ENCODE data around the gene CACNA2D4.

CACNA2D4 gene

DNA sequence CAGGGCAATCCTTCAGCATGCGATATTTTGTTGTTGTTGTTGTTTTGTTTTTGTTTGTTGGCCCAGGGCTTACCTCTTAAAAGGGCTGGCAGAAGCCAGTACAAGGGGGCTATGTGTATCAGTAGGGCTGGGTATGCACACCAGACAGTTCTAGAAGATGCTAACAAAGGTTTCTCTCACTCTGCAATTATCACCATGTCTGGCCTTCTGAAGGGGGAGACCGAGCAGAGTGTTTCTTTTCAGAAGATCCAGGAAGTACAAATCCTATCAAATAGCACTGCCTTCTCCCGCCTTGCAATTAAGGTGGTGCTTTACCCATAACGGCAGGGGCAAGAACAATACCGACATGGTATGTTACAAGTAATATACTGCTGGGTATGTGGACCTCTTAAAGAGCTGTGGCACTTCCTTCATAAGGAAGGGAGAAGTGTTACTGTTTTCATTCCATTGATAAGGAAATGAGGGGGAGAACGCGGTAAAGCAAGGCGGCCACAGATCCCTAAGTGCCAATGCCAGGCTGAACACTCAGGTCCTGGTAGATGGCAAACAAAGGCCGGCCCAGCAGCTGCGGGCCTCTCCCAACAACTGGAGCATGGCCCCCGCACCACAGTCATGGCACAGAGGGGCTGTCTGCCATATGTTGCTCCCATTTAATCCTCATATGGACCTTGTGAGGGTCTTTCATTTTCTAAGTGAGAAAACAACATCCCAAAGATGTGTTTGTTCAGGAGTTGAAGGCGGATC lies 19.2 kb upstream of the CACNA2D4 start:
- TF ChIP-seq, protein P1, sequence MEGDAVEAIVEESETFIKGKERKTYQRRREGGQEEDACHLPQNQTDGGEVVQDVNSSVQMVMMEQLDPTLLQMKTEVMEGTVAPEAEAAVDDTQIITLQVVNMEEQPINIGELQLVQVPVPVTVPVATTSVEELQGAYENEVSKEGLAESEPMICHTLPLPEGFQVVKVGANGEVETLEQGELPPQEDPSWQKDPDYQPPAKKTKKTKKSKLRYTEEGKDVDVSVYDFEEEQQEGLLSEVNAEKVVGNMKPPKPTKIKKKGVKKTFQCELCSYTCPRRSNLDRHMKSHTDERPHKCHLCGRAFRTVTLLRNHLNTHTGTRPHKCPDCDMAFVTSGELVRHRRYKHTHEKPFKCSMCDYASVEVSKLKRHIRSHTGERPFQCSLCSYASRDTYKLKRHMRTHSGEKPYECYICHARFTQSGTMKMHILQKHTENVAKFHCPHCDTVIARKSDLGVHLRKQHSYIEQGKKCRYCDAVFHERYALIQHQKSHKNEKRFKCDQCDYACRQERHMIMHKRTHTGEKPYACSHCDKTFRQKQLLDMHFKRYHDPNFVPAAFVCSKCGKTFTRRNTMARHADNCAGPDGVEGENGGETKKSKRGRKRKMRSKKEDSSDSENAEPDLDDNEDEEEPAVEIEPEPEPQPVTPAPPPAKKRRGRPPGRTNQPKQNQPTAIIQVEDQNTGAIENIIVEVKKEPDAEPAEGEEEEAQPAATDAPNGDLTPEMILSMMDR (IDR thresholded peaks at IDR 0.05; ENCODE audit: low read depth, low read length): no peak
- no peak for DNase-seq (ENCODE audit: low read depth, low spot score)
- in situ Hi-C loops (cut with HindIII; ENCODE audit: low sequenced_read_pairs): no loop called here
- H3K4me3 ChIP-seq (ENCODE audit: low read depth, low read length): no peak overlapping the region

DNA sequence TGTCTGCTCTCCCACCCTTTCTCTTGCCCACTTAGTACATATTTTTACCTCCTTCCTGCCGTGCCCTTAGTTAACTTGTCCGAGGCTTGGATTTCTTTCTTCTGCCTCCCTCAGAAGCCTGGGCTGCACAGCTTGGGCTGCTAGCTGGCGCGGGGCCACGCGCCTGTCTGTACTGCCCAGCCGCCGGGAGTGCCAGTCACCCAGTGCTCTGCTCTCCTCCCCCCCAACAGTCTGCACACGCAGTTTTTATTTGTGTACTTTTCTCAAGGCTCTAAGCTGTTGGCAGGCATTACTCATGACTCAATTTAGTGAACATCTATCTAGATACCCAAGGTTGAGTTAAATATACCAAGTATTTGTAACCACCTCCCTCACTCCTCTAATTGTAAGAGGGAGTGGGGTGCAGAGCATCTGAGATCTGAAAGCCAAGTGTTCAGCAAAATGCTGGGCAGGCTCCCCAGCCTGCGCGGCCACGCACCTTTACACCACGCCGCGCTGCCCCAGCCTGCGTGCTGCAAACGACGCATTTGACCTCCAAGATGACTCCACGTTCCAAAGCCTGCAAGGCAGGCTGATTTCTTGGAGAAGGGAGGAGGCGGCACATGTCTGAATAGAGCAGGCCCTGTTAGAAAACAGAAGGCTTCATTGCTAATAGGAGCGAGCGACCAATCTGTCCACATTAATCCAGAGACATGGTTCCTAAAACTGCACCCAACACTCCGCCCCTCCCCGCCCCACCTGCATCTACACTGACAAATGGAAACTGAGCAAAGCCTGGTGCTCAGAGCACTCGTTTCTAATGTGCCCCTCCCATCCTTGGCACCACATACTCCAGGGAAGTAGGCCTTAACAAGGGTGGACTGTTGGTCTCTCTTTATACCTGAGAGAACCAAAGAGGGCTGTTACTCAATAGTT lies 18.2 kb upstream of the CACNA2D4 start:
- peak; percentile 76 for DNase-seq (ENCODE audit: low read depth, low spot score)
- in situ Hi-C loops (cut with HindIII; ENCODE audit: low sequenced_read_pairs): no loop called here
- H3K4me3 ChIP-seq (ENCODE audit: low read depth, low read length): no peak overlapping the region
- TF ChIP-seq, protein P1 (IDR thresholded peaks at IDR 0.05; ENCODE audit: low read depth, low read length): no peak

DNA sequence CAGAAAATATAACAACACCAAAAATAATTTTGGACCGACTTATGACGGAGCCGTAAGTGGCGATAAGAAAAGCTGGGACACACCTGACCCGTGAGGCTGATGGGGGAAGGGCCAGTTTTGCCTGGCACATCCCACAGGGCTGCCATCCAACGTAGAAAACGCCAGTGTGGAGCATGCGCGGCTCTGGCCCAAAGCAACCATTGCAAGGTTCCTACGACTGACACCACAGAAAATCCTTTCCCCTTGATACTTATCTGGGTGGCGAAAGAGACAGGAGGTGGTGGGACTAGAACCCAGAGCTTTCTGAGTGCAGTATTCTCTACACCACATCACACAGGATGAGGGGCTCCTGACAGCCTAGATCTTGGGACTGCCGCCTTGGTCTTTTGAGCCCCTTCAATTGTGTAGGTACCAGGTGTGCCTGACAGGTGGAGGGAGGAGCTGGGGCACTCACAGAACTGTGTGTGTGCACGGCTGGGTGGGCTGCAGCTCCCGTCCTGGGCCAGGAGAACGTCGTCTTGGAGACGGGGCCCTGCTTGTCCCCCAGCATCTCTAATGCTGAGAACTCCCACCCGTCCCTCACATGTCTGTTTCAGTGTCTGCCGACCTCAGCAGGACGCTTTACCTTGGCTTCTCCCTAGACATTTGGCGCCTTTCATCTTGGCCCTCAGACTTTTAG lies 17.4 kb upstream of the CACNA2D4 start:
- H3K4me3 ChIP-seq (ENCODE audit: low read depth, low read length): no peak overlapping the region
- in situ Hi-C loops (cut with HindIII; ENCODE audit: low sequenced_read_pairs): no loop called here
- TF ChIP-seq, protein P1 (IDR thresholded peaks at IDR 0.05; ENCODE audit: low read depth, low read length): no peak
- no peak for DNase-seq (ENCODE audit: low read depth, low spot score)

DNA sequence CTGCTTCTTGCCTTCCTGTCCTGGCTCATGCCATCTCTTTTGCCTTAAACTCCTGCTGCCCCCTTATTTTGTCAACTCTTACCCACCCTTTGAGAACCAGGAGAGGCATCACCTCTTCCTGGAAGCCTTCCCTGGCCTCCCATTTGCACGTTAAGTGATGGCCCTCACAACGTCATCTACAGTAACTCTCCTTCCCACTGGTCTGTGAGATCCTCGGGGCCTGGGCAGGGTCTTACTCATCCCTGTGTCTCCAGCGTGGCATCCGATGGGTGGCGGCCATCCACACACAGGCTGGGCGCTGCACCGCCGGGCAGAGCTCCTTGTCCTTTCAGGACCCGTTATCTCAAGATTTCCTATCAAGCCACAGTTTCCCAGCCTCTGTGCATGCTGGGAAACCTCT lies 16.8 kb upstream of the CACNA2D4 start:
- in situ Hi-C loops (cut with HindIII; ENCODE audit: low sequenced_read_pairs): no loop called here
- H3K4me3 ChIP-seq (ENCODE audit: low read depth, low read length): no peak overlapping the region
- TF ChIP-seq, protein P1 (IDR thresholded peaks at IDR 0.05; ENCODE audit: low read depth, low read length): no peak
- no peak for DNase-seq (ENCODE audit: low read depth, low spot score)

DNA sequence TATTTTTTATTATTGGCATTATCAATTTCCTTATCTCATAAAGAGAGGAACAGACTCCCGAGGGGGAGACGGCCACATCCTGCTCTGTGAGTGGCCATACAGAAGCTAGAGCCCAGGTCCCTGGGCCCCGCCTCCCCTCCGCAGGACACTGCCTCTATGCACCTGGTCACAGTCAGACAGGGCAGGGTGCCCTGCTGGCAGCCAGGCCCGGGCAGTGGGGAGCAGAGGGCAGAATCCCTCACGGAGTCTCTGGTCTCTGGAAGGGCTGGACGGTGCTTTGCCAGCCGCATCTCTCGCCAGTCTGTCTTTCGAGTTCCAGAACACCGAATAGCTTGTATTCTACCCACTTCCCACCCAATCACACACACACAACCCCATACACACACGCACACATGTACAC lies 16.4 kb upstream of the CACNA2D4 start:
- no peak overlapping the region for H3K4me3 ChIP-seq (ENCODE audit: low read depth, low read length)
- DNase-seq (ENCODE audit: low read depth, low spot score): no peak
- TF ChIP-seq, protein P1 (IDR thresholded peaks at IDR 0.05; ENCODE audit: low read depth, low read length): no peak
- in situ Hi-C loops (cut with HindIII; ENCODE audit: low sequenced_read_pairs): no loop called here

DNA sequence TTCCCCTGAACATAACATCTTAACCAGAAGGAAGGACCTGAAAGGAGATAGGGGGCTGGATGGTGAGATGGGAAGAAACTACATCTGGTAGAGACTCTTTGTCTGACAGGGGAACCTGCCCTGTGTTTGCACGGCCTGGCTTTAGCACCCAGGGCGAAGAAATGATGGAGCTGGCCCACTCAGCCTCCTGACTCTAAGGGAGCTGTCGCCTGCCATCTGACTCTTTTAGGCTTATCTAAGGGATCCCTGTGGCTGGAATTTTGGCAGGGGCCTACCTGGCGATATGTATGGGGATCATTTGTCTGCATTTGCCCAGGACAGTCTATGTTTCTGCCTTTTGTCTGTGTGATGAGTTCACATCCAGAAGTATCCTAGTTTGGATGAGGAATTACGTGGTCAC lies 15.6 kb upstream of the CACNA2D4 start:
- in situ Hi-C loops (cut with HindIII; ENCODE audit: low sequenced_read_pairs): no loop called here
- H3K4me3 ChIP-seq (ENCODE audit: low read depth, low read length): no peak overlapping the region
- DNase-seq (ENCODE audit: low read depth, low spot score): no peak
- TF ChIP-seq, protein P1 (IDR thresholded peaks at IDR 0.05; ENCODE audit: low read depth, low read length): no peak

Data from astrocyte of the spinal cord (primary cell).